GM21360 (cell line): ENCODE data around the gene MZT2A.
"Not testable (repeated sequence)": the region's sequence is repeated elsewhere in the genome, so short reads cannot be mapped to it uniquely, and the experiment has no call there.

ENCODE experiments used
- ATAC-seq: cut with Tn5 transposase; IDR thresholded peaks from one replicate; pipeline ENCODE4 v1.9.1; 2021; ENCODE audit warnings: mild to moderate bottlenecking, moderate library complexity; ENCODE audit not compliant: unreplicated experiment

The MZT2A gene

GRCh38 chr2:131471624-131472023 is 20.6 kb downstream of the MZT2A start:
- ATAC-seq: not testable (repeated sequence)

- ATAC-seq: not testable (repeated sequence)
These were observed 21.3 kb downstream of the MZT2A start for GRCh38 chr2:131470944-131471343.

- ATAC-seq: not testable (repeated sequence)
These were observed 24.5 kb downstream of the MZT2A start for GRCh38 chr2:131467722-131468121.

GRCh38 chr2:131454914-131455313 is 37.3 kb downstream of the MZT2A start:
- ATAC-seq: not testable (repeated sequence)

- ATAC-seq: peak; percentile 81
These were observed 40.8 kb downstream of the MZT2A start for GRCh38 chr2:131451265-131451949.

- not testable (repeated sequence) for ATAC-seq
These were observed 44.2 kb downstream of the MZT2A start for GRCh38 chr2:131447981-131448380.

GRCh38 chr2:131445896-131446295 is 46.3 kb downstream of the MZT2A start:
- no peak for ATAC-seq

- ATAC-seq: not testable (repeated sequence)
These were observed 46.7 kb downstream of the MZT2A start for GRCh38 chr2:131445515-131445797.

- ATAC-seq: not testable (repeated sequence)
These were observed 47.3 kb downstream of the MZT2A start for GRCh38 chr2:131444736-131445514.

- not testable (repeated sequence) for ATAC-seq
These were observed 51.3 kb downstream of the MZT2A start for GRCh38 chr2:131440742-131441468.
